T-helper 9 cell (primary cell): ENCODE data around the gene ATG7.

Experiments
- DNase-seq: peaks from one replicate; pipeline ENCODE4 v3.0.0-alpha.2; 2020

The ATG7 gene

GRCh38 chr3:11543141-11543947, 271.1 kb downstream of the ATG7 start:
- no peak for DNase-seq

- no peak for DNase-seq
Observed at GRCh38 chr3:11543948-11544387, 271.8 kb downstream of the ATG7 start.

- DNase-seq = no peak
Observed at GRCh38 chr3:11544412-11545181, 272.4 kb downstream of the ATG7 start.

- no peak for DNase-seq
Observed at GRCh38 chr3:11545186-11545851, 273.1 kb downstream of the ATG7 start.

GRCh38 chr3:11546657-11547302, 274.6 kb downstream of the ATG7 start:
- DNase-seq = no peak

- no peak for DNase-seq
Observed at GRCh38 chr3:11547498-11547897, 275.3 kb downstream of the ATG7 start.

- DNase-seq = no peak
Observed at GRCh38 chr3:11548721-11549131, 276.5 kb downstream of the ATG7 start.

GRCh38 chr3:11549580-11550140, 277.5 kb downstream of the ATG7 start:
- DNase-seq = no peak

- DNase-seq = no peak
Observed at GRCh38 chr3:11551036-11551435, 278.8 kb downstream of the ATG7 start.

- DNase-seq = no peak
Observed at GRCh38 chr3:11552289-11553264, 280.4 kb downstream of the ATG7 start.

- DNase-seq = no peak
Observed at GRCh38 chr3:11553436-11554235, 281.4 kb downstream of the ATG7 start.

GRCh38 chr3:11554236-11554610, 282.0 kb downstream of the ATG7 start:
- DNase-seq = no peak

- no peak for DNase-seq
Observed at GRCh38 chr3:11554666-11555065, 282.5 kb downstream of the ATG7 start.

- DNase-seq = no peak
Observed at GRCh38 chr3:11555211-11555782, 283.1 kb downstream of the ATG7 start.

GRCh38 chr3:11555881-11556633, 283.9 kb downstream of the ATG7 start:
- no peak for DNase-seq

- no peak for DNase-seq
Observed at GRCh38 chr3:11556851-11557644, 284.9 kb downstream of the ATG7 start.

GRCh38 chr3:11558002-11558401, 285.8 kb downstream of the ATG7 start:
- no peak for DNase-seq

GRCh38 chr3:11558411-11558903, 286.3 kb downstream of the ATG7 start:
- DNase-seq = no peak
